Parathyroid adenoma (tissue), 2 donors: ENCODE results near the gene NSMF.

Experiments used
- H2AFZ ChIP-seq: fragments of 300-600 bp; sonication (generic); one replicate; pipeline ENCODE4 v1.7.0; 2017; ENCODE audit warnings: antibody characterized with exemption, mild to moderate bottlenecking
- H3K27ac ChIP-seq: fragments of 300-600 bp; sonication (generic); one replicate; pipeline ENCODE4 v1.7.0; 2017
- H3K27me3 ChIP-seq: fragments of 300-600 bp; sonication (generic); one replicate; pipeline ENCODE4 v1.7.0; 2017; ENCODE audit warnings: low read length; ENCODE audit not compliant: control insufficient read depth, insufficient read depth
- H3K36me3 ChIP-seq: fragments of 300-600 bp; sonication (generic); one replicate; pipeline ENCODE4 v1.7.0; 2017; ENCODE audit warnings: low read length; ENCODE audit not compliant: control insufficient read depth, insufficient read depth
- H3K4me1 ChIP-seq: fragments of 300-600 bp; sonication (generic); one replicate; pipeline ENCODE4 v1.7.0; 2017; ENCODE audit warnings: control low read depth
- H3K4me2 ChIP-seq: fragments of 300-600 bp; sonication (generic); one replicate; pipeline ENCODE4 v1.7.0; 2017; ENCODE audit warnings: low read length
- H3K4me3 ChIP-seq: fragments of 300-600 bp; sonication (generic); one replicate; pipeline ENCODE4 v1.7.0; 2017; ENCODE audit warnings: low read depth, low read length
- H3K79me2 ChIP-seq: fragments of 300-600 bp; sonication (generic); one replicate; pipeline ENCODE4 v1.7.0; 2017; ENCODE audit warnings: control low read depth
- H3K9ac ChIP-seq: fragments of 300-600 bp; sonication (generic); one replicate; pipeline ENCODE4 v1.7.0; 2017; ENCODE audit warnings: mild to moderate bottlenecking
- H3K9me3 ChIP-seq: fragments of 300-600 bp; sonication (generic); one replicate; pipeline ENCODE4 v1.7.0; 2017; ENCODE audit warnings: low read length; ENCODE audit not compliant: control insufficient read depth
- TF ChIP-seq, protein P1 (sequence below): fragments of 300-600 bp; sonication (generic); IDR thresholded peaks from one replicate; pipeline ENCODE4 v1.7.0; 2017; ENCODE audit warnings: antibody characterized with exemption, mild to moderate bottlenecking
- donor health status: primary hyperparathyroidism.

Gene NSMF, protein sequence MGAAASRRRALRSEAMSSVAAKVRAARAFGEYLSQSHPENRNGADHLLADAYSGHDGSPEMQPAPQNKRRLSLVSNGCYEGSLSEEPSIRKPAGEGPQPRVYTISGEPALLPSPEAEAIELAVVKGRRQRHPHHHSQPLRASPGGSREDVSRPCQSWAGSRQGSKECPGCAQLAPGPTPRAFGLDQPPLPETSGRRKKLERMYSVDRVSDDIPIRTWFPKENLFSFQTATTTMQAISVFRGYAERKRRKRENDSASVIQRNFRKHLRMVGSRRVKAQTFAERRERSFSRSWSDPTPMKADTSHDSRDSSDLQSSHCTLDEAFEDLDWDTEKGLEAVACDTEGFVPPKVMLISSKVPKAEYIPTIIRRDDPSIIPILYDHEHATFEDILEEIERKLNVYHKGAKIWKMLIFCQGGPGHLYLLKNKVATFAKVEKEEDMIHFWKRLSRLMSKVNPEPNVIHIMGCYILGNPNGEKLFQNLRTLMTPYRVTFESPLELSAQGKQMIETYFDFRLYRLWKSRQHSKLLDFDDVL

DNA sequence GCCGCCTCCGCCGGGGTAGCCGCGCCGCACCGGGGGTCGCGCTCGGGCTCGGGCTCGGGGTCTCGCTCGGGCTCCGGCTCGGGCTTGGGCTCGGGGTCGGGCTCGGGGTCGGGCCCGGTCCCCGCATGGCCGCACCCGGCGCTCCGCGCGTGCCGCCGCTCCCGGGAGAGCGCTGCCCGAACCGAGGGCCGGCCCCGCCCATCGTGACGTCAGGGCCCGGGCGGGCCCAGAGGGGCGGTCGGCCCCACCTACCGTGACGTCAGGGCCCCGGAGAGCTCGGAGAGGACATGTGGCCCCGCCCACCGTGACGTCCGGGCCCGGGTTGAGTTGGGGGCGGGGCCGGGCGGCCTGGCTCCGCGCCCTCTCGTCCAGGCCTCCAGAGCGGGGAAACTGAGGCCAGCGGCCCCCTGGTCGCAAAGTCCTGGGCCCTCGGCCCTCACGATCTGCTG is at the start of gene NSMF:
Gene NSMF, minus strand, starts transcription at position 183 of the 449 bp plus-strand sequence. CDS start 232 bp downstream, outside the sequence.
- H2AFZ ChIP-seq, result peak within 1 kb of the TSS; percentile 94
- peak within 1 kb of the TSS; percentile 11 for H3K9ac ChIP-seq
- no peaks in the 10 kb centered on the region for H3K4me1 ChIP-seq

DNA sequence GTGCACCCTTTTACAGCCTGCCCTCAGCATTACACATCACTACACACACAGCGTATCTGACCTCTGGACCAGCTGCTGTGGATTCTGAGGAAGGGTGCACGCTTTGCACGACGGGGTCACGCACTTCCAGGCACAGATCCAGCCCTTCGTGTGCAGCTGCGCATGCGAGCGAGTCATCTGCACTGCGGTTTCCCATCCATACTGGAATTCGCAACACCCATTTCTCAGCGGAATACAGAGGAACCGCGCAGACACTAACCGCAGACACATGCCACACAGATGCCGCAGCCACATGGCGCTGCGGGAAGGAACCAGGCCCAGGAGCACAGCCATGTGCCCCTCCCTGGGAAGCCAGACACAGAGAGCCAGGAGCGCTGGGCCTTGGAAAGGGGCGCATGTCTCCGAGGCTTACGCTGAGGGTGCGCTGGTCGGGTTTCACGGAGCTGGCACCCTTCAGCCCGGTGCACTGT is 47.6 kb upstream of the NSMF start:
- TF ChIP-seq, protein P1, sequence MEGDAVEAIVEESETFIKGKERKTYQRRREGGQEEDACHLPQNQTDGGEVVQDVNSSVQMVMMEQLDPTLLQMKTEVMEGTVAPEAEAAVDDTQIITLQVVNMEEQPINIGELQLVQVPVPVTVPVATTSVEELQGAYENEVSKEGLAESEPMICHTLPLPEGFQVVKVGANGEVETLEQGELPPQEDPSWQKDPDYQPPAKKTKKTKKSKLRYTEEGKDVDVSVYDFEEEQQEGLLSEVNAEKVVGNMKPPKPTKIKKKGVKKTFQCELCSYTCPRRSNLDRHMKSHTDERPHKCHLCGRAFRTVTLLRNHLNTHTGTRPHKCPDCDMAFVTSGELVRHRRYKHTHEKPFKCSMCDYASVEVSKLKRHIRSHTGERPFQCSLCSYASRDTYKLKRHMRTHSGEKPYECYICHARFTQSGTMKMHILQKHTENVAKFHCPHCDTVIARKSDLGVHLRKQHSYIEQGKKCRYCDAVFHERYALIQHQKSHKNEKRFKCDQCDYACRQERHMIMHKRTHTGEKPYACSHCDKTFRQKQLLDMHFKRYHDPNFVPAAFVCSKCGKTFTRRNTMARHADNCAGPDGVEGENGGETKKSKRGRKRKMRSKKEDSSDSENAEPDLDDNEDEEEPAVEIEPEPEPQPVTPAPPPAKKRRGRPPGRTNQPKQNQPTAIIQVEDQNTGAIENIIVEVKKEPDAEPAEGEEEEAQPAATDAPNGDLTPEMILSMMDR, result no peak
- H3K9me3 ChIP-seq, result no peaks in the 10 kb centered on the region

More for the DNA sequence above, at the start of gene NSMF:
- Histone ChIP-seq H3K4me2 (peak within 1 kb of the TSS; percentile 91), H3K27ac (no peak within 1 kb of the TSS), H3K36me3 (no peaks in the 10 kb centered on the region), H3K9me3 (no peaks in the 10 kb centered on the region), H3K79me2 (no peaks in the 10 kb centered on the region), H3K4me3 (peak within 1 kb of the TSS; percentile 56), H3K27me3 (no peaks in the 10 kb centered on the region)
- TF ChIP-seq, protein P1, result no peak

DNA sequence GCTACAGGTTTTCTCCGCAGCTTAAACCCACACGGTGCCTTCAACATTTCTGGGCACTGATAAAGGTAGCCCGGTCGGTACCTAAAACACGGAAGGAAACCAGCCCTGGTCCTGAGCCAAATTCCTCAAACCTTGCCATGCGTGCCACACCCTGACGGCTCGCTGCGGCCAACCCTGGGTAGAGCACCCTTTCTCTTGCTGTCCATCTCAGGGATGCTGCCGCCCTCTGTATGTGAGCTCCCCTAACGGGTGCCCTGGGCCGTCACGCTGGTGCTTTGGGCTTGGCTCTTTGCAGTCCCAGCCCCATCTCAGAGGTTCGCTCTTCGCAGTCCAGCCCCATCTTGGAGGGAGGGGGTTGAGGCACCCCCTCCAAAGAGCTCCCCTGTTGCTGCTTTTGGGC is 47.1 kb upstream of the NSMF start:
- Histone ChIP-seq H2AFZ (no peak overlapping the region), H3K27ac (no peak overlapping the region), H3K9me3 (no peaks in the 10 kb centered on the region), H3K79me2 (no peaks in the 10 kb centered on the region), H3K4me1 (no peaks in the 10 kb centered on the region), H3K27me3 (no peaks in the 10 kb centered on the region), H3K4me3 (no peak overlapping the region), H3K9ac (no peak overlapping the region), H3K36me3 (no peaks in the 10 kb centered on the region), H3K4me2 (no peak overlapping the region)
- TF ChIP-seq, protein P1, result no peak

More for the DNA sequence above, 47.6 kb upstream of the NSMF start:
- H3K4me2 ChIP-seq, result no peak overlapping the region
- no peak overlapping the region for H2AFZ ChIP-seq
- no peak overlapping the region for H3K9ac ChIP-seq
- H3K4me1 ChIP-seq, result no peaks in the 10 kb centered on the region
- H3K27me3 ChIP-seq, result no peaks in the 10 kb centered on the region
- no peaks in the 10 kb centered on the region for H3K36me3 ChIP-seq
- no peaks in the 10 kb centered on the region for H3K79me2 ChIP-seq
- H3K4me3 ChIP-seq, result no peak overlapping the region
- H3K27ac ChIP-seq, result no peak overlapping the region

DNA sequence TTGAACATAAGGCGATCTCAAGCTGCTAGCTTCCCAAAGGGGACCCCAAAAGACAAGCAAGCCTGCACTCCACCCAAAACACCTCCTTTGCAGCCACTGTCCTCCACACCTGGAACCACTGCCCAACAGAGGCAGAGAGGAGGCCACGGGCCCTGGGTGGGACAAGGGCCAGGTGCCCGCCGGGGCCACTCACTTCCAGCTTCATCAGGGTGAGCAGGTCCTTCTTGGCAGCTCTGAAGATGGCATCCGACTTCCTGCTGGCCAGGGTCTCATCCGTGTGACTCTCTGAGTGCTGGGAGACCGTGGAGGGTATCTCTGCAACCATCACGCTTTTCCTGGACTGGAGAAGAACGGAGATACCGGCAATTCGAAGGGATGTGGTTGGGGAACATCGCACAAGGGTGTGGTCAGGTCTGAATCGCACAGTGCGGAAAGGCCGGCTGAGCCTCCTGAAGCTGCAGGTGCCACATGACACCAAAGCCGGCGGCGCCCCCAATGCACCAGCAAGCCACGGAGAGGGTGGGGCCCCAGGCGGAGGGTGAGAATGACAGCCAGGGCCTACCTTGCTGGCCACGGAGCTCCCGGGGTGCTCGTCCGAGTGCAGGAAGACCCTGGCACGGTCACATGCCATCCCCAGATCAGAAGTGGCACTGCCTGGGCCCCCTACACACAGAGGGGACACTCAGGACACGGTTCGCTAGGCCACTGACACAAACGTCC is 46.4 kb upstream of the NSMF start:
- TF ChIP-seq, protein P1, result no peak

More for the DNA sequence above, 46.4 kb upstream of the NSMF start:
- H3K27me3 ChIP-seq, result no peaks in the 10 kb centered on the region
- H2AFZ ChIP-seq, result no peak overlapping the region
- no peaks in the 10 kb centered on the region for H3K79me2 ChIP-seq
- H3K36me3 ChIP-seq, result no peaks in the 10 kb centered on the region
- no peak overlapping the region for H3K4me3 ChIP-seq
- no peak overlapping the region for H3K27ac ChIP-seq
- H3K4me1 ChIP-seq, result no peaks in the 10 kb centered on the region
- no peaks in the 10 kb centered on the region for H3K9me3 ChIP-seq
- no peak overlapping the region for H3K9ac ChIP-seq
- no peak overlapping the region for H3K4me2 ChIP-seq
